HG02610 (cell line): ENCODE results near the gene FKBP8.
"Not testable (repeated sequence)": the region's sequence is repeated elsewhere in the genome, so short reads cannot be mapped to it uniquely, and the experiment has no call there.

Source experiments
- ATAC-seq: cut with Tn5 transposase; IDR thresholded peaks from one replicate; pipeline ENCODE4 v1.9.1; 2021; ENCODE audit warnings: mild to moderate bottlenecking, moderate library complexity; ENCODE audit not compliant: unreplicated experiment

The FKBP8 gene

DNA sequence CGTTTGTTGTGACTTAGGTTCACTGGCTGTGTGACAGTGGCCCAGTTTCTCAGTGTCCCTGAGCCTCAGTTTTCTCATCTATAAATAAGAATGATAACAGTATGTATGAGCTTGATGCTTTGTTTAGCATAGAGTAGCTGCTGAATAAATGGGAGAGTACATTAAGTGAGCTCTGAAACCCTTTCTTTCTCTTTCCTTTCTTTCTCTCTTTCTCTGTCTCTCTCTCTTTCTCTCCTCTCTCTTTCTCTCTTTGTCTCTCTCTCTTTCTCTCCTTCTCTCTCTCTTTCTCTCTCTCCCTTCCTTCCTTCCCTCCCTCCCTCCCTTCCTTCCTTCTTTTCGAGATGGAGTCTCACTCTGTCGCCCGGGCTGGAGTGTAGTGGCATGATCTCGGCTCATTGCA is 16.3 kb upstream of the FKBP8 start:
- no peak for ATAC-seq

DNA sequence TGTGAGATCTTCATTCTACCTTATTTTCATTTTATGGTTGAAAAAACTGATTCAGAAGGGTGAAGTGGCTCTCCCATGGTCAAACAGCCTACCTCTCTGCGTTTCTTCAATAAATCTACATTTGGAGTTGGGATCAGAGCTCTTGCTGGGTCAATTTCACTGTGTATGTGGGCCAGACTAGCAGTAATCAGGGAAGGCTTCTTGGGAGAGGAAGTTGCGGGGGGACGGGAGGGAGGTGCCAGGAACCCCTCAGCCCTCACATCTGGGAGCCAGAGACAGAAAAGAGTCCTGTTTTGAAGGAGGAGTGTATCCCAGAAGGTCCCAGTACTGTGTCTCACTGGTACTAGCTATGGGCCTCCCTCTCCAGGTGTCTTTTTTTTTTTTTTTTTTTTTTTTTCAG is 15.2 kb upstream of the FKBP8 start:
- ATAC-seq: no peak

DNA sequence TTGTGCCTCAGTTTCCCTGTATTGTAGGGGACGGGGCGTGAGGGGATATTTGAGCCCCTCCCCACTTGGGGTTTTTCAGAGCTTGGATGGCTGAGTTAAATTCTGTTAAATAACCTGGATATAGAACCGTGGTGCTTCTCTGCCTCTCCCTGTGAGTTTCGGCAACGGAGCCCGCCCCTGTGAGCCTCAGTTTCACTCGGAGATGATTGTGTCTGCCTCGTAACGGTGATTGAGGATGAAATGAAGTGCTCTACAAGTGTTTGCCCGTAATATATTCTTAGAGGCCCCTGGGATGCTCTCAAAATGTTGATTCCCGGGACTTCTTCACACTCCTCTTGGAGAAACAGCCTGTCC is 14.8 kb upstream of the FKBP8 start:
- no peak for ATAC-seq

DNA sequence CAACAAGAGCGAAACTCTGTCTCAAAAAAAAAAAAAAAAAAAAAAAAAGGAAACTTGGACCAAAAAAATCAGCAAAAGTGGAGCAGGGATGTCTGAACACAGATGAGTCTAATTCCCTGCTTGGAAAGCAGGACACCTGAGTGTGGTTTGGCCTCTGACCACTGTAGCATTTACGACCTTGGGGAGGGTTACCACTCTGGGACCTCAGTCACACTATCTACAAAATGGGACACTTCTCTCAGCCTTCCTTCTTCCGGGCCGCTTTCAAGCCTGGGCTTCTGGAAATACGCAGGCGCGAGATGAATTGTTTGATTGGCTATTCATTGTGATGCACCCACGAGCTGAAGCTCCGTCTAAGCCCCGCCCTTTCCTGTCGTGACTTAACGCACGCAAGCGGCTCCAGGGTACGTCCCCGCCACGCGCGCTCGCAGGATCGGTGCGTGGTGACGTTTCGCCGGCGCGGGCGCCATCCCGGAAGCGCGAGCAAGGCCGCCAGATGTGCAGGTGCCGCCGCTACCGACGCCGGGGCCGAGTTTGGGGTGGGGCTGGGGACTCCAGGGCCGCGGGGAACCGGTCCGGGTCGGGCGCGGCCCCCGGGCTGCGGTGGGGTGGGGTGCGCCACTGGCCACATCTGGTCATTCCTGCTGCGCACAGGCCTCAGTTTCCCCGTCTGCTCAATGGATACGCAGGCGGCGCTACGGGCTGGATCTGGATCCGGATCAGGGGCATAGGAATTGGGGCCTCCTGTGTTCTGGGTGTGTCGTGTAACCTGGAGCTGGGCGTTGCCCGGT is 14.2 kb upstream of the FKBP8 start, which contains the start of gene KXD1:
Gene KXD1 (plus strand): TSS at position 460 of the 791 bp plus-strand sequence. CDS start 4,187 bp downstream, outside the sequence.
- ATAC-seq: peak; percentile 86

DNA sequence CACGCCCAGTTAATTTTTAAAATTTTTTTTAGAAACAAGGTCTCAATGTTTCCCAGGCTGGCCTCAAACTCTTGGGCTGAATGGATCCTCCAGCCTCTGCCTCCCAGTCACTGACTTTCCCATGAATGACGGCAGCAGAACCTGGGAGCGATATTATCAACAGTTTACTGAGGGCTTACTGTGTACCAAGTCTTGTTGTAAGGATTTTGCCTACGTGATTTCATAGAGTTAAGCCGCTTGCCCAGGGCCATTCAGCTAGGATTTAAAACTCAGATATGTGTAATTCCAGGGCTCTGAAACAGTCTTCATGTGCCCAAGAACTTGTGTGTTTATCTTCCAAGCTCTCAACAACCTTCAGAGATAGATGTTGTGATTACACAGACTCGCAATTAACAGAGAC is 8.3 kb upstream of the FKBP8 start:
- no peak for ATAC-seq

DNA sequence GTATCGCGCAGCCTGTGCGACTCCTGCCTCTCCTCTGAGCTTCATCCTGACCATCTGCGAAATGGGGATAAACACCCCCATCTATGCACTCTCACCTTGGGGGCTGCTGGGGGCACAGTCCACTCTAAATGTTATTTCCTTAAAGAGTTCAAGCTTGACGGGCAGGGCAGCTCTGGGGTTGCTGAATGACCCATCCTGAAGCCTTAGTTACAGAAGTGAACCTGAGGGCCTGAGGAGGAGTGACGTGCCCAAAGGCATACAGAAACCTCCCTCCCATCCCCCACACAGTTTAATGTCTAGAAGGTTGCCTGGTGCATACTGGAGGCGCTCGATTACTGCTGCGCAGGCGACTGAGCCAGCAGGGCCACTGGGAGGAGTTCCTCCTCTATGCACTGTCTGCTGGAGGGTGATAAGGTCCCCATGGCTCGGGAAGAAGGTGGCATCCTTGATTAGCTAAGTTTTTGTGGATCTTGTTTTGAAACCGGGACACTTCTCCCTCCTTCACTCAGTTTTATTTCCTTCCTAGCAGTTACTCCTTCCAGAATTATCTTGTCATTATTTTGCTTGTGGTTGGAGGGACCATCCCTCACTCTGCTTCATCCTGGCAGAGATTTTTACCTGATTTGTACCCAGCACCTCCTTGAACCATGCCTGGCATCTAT is 572 bp upstream of the FKBP8 start:
- ATAC-seq: peak; percentile 49

DNA sequence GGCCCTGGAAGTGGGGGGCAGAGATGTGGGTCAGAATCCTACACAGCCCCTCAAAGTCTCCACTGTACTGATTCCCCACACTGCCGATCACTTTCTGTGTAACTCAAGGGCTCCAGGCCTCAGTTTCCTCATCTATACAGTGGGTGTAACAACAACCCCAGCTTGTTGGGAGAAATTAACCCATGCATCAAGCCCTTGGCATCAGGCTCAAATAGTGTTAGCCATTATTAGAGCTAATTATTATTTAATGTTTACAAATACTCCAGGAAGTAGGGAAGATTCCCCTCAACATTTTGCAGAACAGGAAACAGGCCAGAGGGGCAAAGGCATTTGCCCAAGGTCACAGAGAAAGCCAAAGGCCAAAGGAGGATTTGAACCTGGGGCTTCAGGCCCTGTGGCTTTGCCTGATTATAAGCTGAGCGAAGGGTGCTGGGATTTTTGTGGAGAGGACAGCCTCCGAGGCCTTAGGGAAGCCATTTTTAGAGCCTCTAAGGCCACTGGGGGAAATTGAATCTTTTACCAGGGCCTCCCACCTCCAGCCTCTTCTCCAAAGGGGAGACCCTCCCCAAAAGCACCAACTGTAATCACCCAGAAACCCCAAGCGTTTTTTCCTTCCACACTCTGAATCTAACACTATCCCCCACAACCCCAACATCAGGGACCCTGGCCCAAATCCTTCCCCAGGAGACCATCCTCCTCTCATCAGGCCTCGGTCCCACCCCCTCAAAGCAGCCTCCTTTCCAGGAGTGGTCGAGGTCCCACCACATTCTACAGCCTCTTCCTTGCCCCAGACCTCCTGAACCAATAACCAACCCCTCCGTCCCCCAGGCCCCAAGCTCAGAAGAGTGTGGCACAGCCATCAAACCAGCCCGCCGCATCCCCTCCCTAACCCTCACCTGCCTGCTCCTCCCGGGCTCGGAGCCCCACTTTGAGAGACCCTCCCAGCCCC is 1.1 kb downstream of the FKBP8 start:
- no peak for ATAC-seq

DNA sequence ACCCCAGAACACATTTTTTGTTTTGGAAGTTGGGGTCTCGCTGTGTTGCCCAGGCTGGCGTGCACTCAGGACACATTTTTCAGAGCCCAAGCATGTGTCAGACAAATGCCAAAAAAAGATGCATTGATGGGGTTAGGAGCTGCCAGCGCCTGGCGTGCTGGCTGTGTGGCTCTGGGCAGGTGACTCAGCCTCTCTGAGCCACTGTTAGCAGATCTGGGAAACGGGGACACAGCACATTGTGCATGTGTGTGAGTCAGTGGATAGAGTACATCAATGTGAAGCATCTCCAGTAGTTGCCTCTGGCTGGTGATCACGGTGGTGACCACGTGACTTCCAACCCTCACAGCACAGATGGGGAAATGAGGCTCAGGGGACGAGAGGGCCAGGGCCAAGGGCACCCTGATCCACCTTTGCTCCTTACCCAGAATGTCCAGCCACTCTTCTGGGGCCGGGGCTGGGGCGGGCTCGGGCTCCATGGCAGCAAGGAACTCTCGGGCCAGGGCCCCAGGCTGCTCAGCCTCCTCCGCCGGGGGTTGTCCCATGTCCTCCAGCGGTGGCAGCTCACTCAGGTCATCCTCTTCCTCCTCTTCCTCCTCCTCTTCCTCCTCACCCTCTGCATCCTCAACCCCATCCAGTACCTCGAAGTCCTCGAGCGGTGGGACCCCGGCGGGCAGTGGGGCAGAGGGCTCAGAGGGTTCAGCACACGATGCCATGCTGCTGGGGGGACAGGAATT is 1.9 kb downstream of the FKBP8 start:
- ATAC-seq: no peak

DNA sequence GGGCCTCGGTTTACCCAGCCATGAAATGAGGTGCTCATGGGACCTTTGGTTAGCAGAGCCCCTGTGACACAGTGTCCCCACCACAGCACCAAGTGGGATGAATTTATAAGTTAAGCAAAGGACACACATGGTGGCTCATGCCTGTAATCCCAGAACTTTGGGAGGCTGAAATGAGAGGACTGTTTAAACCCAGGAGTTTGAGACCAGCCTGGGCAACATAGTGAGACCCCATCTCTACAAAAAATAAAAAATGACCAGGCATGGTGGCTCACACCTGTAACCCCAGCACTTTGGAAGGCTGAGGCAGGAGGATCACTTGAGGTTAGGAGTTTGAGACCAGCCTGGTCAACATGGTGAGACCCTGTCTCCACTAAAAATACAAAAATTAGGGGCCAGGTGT is 3.2 kb downstream of the FKBP8 start:
- not testable (repeated sequence) for ATAC-seq

DNA sequence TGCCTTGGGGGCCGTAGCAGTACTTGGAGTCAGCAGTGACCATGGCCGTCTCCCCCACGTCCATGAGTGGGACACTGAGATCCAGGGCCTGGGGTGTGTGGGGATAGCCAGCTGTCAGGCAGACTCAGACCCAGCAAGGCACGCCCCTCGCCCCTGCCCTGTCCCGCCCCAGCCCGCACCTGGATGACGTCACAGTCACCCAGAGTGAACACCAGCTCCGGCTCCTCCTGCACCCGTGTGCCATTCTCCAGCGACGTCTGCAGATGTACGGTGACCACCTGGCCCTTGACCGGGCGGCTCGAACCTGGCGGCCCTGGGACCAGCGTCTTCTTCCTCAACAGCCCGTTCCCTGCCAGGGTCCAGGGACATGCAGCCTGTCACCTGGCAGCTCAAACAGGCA is 4.0 kb downstream of the FKBP8 start:
- ATAC-seq: no peak

DNA sequence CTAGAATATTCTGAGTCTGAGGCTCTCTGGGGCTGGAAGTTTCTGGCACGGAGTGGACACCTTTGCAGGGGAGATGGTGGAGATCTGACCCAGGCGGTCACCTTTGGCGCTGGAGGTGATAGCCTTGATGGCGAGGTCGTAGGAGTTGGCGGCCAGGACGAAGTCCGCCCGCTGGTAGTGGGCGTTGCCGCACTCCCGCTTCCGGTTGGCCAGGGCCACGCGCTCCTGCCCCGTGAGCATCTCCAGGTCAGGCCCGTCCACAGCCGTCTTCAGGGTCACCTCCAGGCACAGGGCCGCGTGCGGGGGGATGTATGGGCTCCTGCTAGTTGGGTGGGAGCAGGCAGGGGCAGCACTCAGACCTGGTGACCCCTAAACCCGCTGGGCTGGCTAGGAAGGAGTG is 5.3 kb downstream of the FKBP8 start:
- ATAC-seq: no peak

DNA sequence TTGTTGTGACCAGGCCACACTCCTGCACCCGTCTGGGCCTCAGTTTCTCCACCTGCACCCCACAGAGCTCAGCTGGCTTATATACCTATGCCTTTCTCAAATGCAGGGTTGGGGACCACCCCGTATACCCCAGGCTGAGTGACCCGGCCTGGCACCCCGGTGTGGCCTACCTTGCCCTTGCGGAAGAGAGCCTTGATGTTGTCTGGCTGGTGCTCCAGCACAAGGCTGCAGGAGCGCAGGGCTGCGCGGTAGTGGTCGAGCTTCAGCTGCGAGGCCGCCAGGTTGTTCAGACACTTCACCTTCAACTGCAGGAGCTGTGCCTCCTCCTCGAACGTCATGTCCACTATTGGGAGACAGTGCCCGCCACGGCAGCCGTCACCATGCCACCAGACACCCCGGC is 5.9 kb downstream of the FKBP8 start:
- ATAC-seq: no peak

DNA sequence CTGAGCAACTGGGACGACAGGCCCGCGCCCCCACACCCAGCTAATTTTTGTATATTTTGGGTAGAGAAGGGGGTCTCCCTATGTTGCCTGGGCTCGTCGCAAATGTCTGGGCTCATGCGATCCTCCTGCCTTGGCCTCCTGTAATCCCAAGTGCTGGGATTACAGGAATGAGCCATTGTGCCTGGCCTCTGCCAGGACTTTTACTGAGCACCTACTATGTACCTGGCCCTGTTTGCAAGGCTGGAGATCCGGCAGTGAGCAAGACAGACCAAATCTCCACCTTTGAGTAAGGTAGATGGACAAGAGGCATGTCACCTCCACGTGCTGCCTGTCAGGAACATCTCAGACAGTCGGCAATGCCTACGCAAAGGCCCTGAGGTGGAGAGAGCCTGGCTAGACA is 6.9 kb downstream of the FKBP8 start:
- no peak for ATAC-seq

DNA sequence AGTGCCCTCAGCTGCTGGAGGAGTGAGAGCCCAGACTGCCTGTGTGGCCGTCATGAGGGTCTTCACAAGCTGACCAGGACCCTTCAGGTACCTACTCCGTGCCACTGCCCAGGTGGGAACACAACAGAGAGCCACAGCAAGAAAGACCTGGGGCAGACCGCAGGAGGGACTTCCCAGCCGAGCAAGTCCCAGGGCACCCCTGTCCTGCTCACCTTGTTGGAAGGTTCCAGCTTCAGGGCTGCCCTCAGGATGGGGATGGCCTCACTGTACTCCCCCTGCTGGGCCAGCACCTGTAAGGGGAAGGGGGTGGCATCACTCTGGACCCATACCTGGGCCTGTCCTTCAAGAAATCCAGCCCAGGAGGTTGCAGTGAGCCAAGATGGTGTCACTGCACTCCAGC is 10.3 kb downstream of the FKBP8 start:
- no peak for ATAC-seq

DNA sequence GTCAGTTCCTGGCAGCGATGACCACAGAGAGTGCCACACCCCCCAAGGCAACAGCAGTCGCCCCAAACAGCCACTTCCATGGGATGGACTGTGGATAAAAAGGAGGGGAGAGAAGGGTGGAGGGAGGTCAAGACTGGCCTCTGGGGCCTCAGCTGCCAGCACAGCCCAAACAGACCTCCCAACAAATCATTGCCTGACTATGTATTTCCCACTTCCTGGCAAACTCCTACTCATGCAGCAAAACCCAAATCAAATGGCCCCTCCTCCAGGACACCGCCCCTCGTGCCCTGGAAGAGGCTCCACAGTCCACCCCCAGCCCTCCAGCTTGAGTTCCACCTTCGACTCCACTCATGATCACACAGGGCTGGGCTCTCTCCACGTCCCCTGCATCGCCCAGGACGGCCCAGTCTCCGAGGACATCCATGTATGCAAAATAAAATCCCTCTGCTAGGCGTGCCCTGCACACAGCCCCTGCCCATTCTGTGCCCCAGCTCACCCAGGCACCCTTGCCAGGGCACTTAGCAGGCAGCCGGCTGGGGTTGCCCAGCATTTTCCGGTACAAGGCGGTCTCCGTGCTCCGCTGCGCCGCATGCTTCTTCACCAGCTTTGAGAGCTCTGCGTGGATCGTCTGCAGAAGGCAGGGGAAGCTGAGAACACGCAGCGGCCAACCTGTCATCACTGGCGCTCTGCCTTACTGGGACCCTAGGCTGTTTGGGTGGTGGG is 11.0 kb downstream of the FKBP8 start:
- no peak for ATAC-seq

DNA sequence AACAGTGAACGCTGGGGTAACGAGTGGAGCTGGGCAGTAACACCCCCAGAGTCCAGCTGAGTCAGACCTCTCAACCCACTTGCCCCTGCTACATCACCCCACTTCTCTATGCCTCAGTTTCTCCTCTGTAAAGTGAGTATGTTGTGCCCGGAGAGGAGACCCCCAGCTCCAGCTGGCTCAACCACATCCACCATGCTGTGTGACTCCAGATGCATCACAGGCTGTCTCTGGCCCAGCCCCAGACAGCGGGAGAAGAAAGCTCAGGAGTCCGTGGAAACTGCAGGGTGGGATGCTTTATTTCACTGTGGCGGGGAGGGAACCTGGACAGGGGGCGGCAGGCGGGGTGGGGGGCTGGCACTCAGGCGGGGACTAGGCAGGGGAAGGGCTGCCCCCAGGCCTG is 11.9 kb downstream of the FKBP8 start:
- ATAC-seq: no peak

DNA sequence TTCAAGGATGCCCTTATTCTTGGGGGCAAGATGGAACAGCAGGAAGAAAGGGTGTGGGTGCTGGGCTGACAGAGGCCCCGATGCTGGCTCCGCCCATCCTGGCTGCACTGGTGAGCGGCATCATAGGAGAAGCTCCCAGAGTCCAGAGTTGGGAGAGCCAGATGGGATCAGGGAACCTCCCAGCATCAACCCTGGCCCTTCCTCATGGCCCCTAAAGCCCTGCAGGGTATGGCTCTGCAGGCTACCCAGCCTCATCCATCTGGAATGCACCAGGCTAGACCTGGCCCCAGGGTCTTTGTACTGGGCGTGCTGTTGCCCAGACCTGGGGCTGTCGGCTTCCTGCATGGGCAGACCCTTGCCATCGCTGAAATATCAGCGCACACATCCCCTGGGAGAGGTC is 13.6 kb downstream of the FKBP8 start:
- ATAC-seq: no peak

DNA sequence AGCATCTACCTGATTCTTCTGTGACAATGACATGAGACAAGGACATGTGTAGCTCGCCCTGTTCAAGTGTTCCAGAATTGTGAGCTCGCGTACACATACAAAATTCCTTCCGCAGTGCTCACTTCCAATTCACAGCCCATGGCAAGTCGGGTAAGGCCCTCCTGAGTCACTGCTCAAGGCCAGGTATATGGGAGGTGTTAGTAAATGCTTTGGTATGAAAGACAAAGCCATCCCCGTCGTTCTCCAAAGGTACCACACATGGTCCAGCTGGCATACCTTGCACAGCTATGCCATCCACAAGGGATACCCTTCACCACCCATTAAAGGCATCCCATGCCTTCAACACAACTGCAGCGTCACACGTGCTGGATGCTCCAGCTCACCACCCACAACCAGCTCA is 17.1 kb downstream of the FKBP8 start:
- no peak for ATAC-seq

DNA sequence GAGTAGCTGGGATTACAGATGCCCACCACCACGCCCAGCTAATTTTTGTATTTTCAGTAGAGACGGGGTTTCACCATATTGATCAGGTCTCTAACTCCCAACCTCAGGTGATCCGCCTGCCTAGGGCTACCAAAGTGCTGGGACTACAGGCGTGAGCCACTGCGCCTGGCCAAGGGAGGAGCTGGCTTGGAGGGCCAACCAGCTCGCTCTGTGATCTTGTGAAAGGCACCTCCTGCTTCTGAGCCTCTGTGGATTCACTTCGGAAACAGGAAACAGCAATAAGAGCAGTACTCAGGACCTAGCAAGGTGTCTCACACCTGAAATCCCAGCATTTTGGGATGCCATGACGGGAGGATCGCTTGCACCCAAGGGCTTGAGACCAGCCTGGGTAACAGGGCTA is 19.5 kb downstream of the FKBP8 start:
- ATAC-seq: no peak

DNA sequence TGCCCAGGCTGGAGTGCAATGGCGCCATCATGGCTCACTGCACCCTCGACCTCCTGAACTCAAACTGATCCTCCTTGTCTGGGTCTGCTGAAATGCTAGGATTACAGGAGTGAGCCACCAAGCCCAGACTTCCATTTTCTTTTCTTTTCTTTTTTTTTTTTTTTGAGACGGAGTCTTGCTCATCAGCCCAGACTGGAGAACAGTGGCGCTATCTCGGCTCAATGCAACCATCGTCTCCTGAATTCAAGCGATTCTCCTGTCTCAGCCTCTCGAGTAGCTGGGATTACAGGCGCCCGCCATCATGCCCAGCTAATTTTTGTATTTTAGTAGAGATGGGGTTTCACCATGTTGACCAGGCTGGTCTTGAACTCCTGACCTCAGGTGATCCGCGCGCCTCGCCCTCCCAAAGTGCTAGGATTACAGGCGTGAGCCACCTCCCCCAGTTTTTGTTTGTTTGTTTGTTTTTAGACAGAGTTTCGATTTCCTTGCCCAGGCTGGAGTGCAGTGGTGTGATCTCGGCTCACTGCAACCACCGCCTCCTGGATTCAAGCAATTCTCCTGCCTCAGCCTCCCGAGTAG is 20.4 kb downstream of the FKBP8 start:
- not testable (repeated sequence) for ATAC-seq
